H9 (cell line): Measurements from ENCODE around the gene PPWD1. TPM values are rescaled to one million over a fixed set of nuclear protein-coding genes. Genes with fewer than 3 reads are reported as not detected.
"Not testable (repeated sequence)": the region's sequence is repeated elsewhere in the genome, so short reads cannot be mapped to it uniquely, and the experiment has no call there.

Experiments
- DNase-seq: peaks from one replicate; pipeline ENCODE4 v3.0.0-alpha.2; 2017
- H2AFZ ChIP-seq: one replicate; pipeline ENCODE4 v1.6.1; 2013; ENCODE audit warnings: mild to moderate bottlenecking, low read length, control low read depth, moderate library complexity
- H2AK5ac ChIP-seq: 2 replicates; pipeline ENCODE4 v1.6.1; 2013; ENCODE audit warnings: low read length, control low read depth, mixed read lengths; ENCODE audit not compliant: insufficient read length
- H2BK120ac ChIP-seq: one replicate; pipeline ENCODE4 v1.6.1; 2013; ENCODE audit warnings: low read depth, mild to moderate bottlenecking, low read length, control low read depth, inconsistent platforms; ENCODE audit not compliant: poor library complexity, severe bottlenecking
- H2BK12ac ChIP-seq: 2 replicates; pipeline ENCODE4 v1.6.1; 2013; ENCODE audit warnings: low read length, control low read depth, mixed read lengths, low read depth; ENCODE audit not compliant: insufficient read length
- H2BK15ac ChIP-seq: 2 replicates; pipeline ENCODE4 v1.6.1; 2013; ENCODE audit warnings: low read depth, low read length, control low read depth
- H2BK20ac ChIP-seq: one replicate; pipeline ENCODE4 v1.6.1; 2013; ENCODE audit warnings: low read depth, mild to moderate bottlenecking, low read length, control low read depth, inconsistent platforms; ENCODE audit not compliant: poor library complexity, severe bottlenecking
- H2BK5ac ChIP-seq: 2 replicates; pipeline ENCODE4 v1.6.1; 2013; ENCODE audit warnings: low read length, control low read depth, mixed read lengths; ENCODE audit not compliant: insufficient read length
- H3K14ac ChIP-seq: 2 replicates; pipeline ENCODE4 v1.6.1; 2013; ENCODE audit warnings: low read length, control low read depth; ENCODE audit not compliant: insufficient read depth
- H3K18ac ChIP-seq: 2 replicates; pipeline ENCODE4 v1.6.1; 2013; ENCODE audit warnings: low read depth, mild to moderate bottlenecking, mixed read lengths, low read length, control low read depth; ENCODE audit not compliant: insufficient read length
- H3K23ac ChIP-seq: 2 replicates; pipeline ENCODE4 v1.6.1; 2013; ENCODE audit warnings: low read length, control low read depth, mixed read lengths, low read depth; ENCODE audit not compliant: insufficient read length
- H3K23me2 ChIP-seq: 2 replicates; pipeline ENCODE4 v1.6.1; 2013; ENCODE audit warnings: low read depth, mild to moderate bottlenecking, mixed read lengths, low read length, control low read depth; ENCODE audit not compliant: insufficient read length, poor library complexity, severe bottlenecking
- H3K27ac ChIP-seq: 2 replicates; pipeline ENCODE4 v1.5.1; 2013; ENCODE audit warnings: low read length, control low read depth, mixed read lengths, low read depth; ENCODE audit not compliant: insufficient read length
- H3K27me3 ChIP-seq: 2 replicates; pipeline ENCODE4 v1.6.1; 2013; ENCODE audit warnings: low read length, control low read depth, inconsistent platforms; ENCODE audit not compliant: insufficient read depth
- H3K4ac ChIP-seq: 2 replicates; pipeline ENCODE4 v1.6.1; 2013; ENCODE audit warnings: low read depth, mild to moderate bottlenecking, control low read depth, inconsistent platforms, low read length, moderate library complexity
- H3K4me1 ChIP-seq: 2 replicates; pipeline ENCODE4 v1.6.1; 2013; ENCODE audit warnings: low read length, control low read depth, inconsistent platforms; ENCODE audit not compliant: insufficient read depth
- H3K4me2 ChIP-seq: 2 replicates; pipeline ENCODE4 v1.6.1; 2013; ENCODE audit warnings: low read length, control low read depth, mixed read lengths; ENCODE audit not compliant: insufficient read length, insufficient read depth
- H3K56ac ChIP-seq: 2 replicates; pipeline ENCODE4 v1.6.1; 2013; ENCODE audit warnings: low read depth, mild to moderate bottlenecking, mixed read lengths, low read length, control low read depth; ENCODE audit not compliant: insufficient read length
- H3K79me1 ChIP-seq: 2 replicates; pipeline ENCODE4 v1.6.1; 2013; ENCODE audit warnings: low read depth, mild to moderate bottlenecking, moderate library complexity, low read length, control low read depth, inconsistent platforms; ENCODE audit not compliant: insufficient read depth, poor library complexity, severe bottlenecking
- H3K79me2 ChIP-seq: 2 replicates; pipeline ENCODE4 v1.6.1; 2013; ENCODE audit warnings: low read length, control low read depth, inconsistent platforms; ENCODE audit not compliant: insufficient read depth
- H3K9ac ChIP-seq: 2 replicates; pipeline ENCODE4 v1.6.1; 2013; ENCODE audit warnings: low read length, control low read depth, mixed read lengths; ENCODE audit not compliant: insufficient read length; ENCODE audit errors: extremely low read depth
- H3K9me3 ChIP-seq: one replicate; pipeline ENCODE4 v1.6.1; 2013; ENCODE audit warnings: low read depth, low read length, inconsistent platforms; ENCODE audit not compliant: control insufficient read depth
- H3T11ph ChIP-seq: one replicate; pipeline ENCODE4 v1.6.1; 2013; ENCODE audit warnings: mild to moderate bottlenecking, low read length, control low read depth, inconsistent platforms
- H4K20me1 ChIP-seq: one replicate; pipeline ENCODE4 v1.6.1; 2013; ENCODE audit not compliant: control insufficient read depth, insufficient read length, insufficient read depth
- H4K5ac ChIP-seq: 2 replicates; pipeline ENCODE4 v1.6.1; 2013; ENCODE audit warnings: low read depth, mild to moderate bottlenecking, mixed read lengths, low read length, control low read depth; ENCODE audit not compliant: insufficient read length
- H4K8ac ChIP-seq: replicated peaks from 2 replicates; pipeline ENCODE4 v1.6.1; 2013; ENCODE audit warnings: low read length, control low read depth, mixed read lengths, low read depth; ENCODE audit not compliant: insufficient read length
- H4K91ac ChIP-seq: 2 replicates; pipeline ENCODE4 v1.6.1; 2013; ENCODE audit warnings: low read depth, mild to moderate bottlenecking, moderate library complexity, mixed read lengths, low read length, control low read depth; ENCODE audit not compliant: insufficient read length
- H3K27ac Mint-ChIP-seq, 3 experiments: 2 replicates in 2 of 3; 3 replicates in 1 of 3; pipeline ENCODE4 v1.8.0; 2020 to 2021; ENCODE audit warnings: mixed read lengths in 3 of 3, mild to moderate bottlenecking in 1 of 3, moderate library complexity in 1 of 3
- H3K27me3 Mint-ChIP-seq: 2 replicates; pipeline ENCODE4 v1.8.0; 2021; ENCODE audit warnings: low read depth, mild to moderate bottlenecking, moderate library complexity, mixed read lengths
- H3K36me3 Mint-ChIP-seq, 3 experiments: 2 replicates in 2 of 3; 3 replicates in 1 of 3; pipeline ENCODE4 v1.8.0; 2020 to 2021; ENCODE audit warnings: low read depth in 3 of 3, mixed read lengths in 3 of 3; ENCODE audit not compliant: insufficient read depth in 1 of 3
- H3K4me1 Mint-ChIP-seq, 2 experiments: 2 replicates each; pipeline ENCODE4 v1.8.0; 2020; ENCODE audit warnings: mixed read lengths in 2 of 2
- H3K4me3 Mint-ChIP-seq, 2 experiments: 2 replicates in 1 of 2; 3 replicates in 1 of 2; pipeline ENCODE4 v1.8.0; 2020 to 2021; ENCODE audit warnings: mild to moderate bottlenecking in 2 of 2, mixed read lengths in 2 of 2, moderate library complexity in 1 of 2
- H3K9me3 Mint-ChIP-seq, 2 experiments: 2 replicates in 1 of 2; 3 replicates in 1 of 2; pipeline ENCODE4 v1.8.0; 2020; ENCODE audit warnings: mild to moderate bottlenecking in 2 of 2, mixed read lengths in 2 of 2, moderate library complexity in 1 of 2
- CTCF ChIP-seq: fragments of 200-600 bp; sonication (generic); conservative IDR thresholded peaks from 3 replicates; pipeline ENCODE4 v1.8.0; 2021; ENCODE audit warnings: antibody characterized with exemption, mild to moderate bottlenecking
- WGBS: extraction: QIAGEN DNeasy Blood & Tissue Kit; methylation state at CpG from one replicate; pipeline ENCODE4 v1.1.7; 2013; ENCODE audit warnings: missing lambda C conversion rate, low lambda C conversion rate, mixed read lengths; ENCODE audit not compliant: insufficient read length; ENCODE audit errors: extremely low coverage; 5-methylcytosine and 5-hydroxymethylcytosine counted together
- total RNA-seq: library from RNA; stranded (reverse); gene quantifications from 2 replicates; pipeline ENCODE4 v1.2.1, GENCODE V29; 2021

The PPWD1 gene
- total RNA-seq, 1 experiment from 2014 or later, result 43.2 TPM

GRCh38 chr5:65588694-65589093 lies 25.6 kb downstream of the PPWD1 start:
- Histone ChIP-seq H3K79me2 (no peaks in the 10 kb centered on the region), H3K4me1 (no peaks in the 10 kb centered on the region), H3K4me2 (no peak overlapping the region), H4K20me1 (no peaks in the 10 kb centered on the region), H3K23me2 (no peaks in the 10 kb centered on the region), H3T11ph (no peak overlapping the region), H4K5ac (no peak overlapping the region), H3K79me1 (no peaks in the 10 kb centered on the region), H3K27me3 (no peaks in the 10 kb centered on the region), H4K8ac (no peak overlapping the region), H2BK15ac (no peak overlapping the region), H2AFZ (no peak overlapping the region), H3K14ac (no peak overlapping the region), H3K4ac (no peak overlapping the region), H3K56ac (no peak overlapping the region), H4K91ac (no peak overlapping the region), H3K9me3 (no peaks in the 10 kb centered on the region), H3K23ac (no peak overlapping the region), H2BK5ac (no peak overlapping the region), H3K18ac (no peak overlapping the region), H2BK20ac (no peak overlapping the region), H3K9ac (no peak overlapping the region), H3K27ac (no peak overlapping the region), H2BK12ac (no peak overlapping the region), H2AK5ac (no peak overlapping the region), H2BK120ac (no peak overlapping the region)
- TF ChIP-seq CTCF, result no peak; the same call in 2 of the 3 replicates
- Mint-ChIP-seq H3K9me3 (no peaks in the 10 kb centered on the region), H3K36me3 (peaks cover 14 to 41% (median 28%) of the 10 kb centered on the region in 3 experiments; a peak in 5 of 7 replicates), H3K4me1 (no peaks in the 10 kb centered on the region), H3K27me3 (no peaks in the 10 kb centered on the region), H3K27ac (no peak overlapping the region), H3K4me3 (no peak overlapping the region)
- no CpG with 5 or more reads among the region's 2 CpGs for WGBS
- no peak for DNase-seq

GRCh38 chr5:65601761-65602160 lies 38.7 kb downstream of the PPWD1 start:
- WGBS, result no CpG with 5 or more reads among the region's 1 CpG
- not testable (repeated sequence) for H3K23me2 ChIP-seq, H3K4me1 ChIP-seq, DNase-seq, H3K27me3 ChIP-seq, H2AK5ac ChIP-seq, H4K5ac ChIP-seq, H2BK20ac ChIP-seq, H3K79me1 ChIP-seq, H4K8ac ChIP-seq, H3K4me3 Mint-ChIP-seq, H2BK15ac ChIP-seq, H3K14ac ChIP-seq, H2BK12ac ChIP-seq, H3K27ac Mint-ChIP-seq, H3T11ph ChIP-seq, H2BK120ac ChIP-seq, H2BK5ac ChIP-seq, H3K56ac ChIP-seq, H3K23ac ChIP-seq, H3K79me2 ChIP-seq, H3K4me1 Mint-ChIP-seq, H3K9ac ChIP-seq, H3K9me3 ChIP-seq, H2AFZ ChIP-seq, H4K91ac ChIP-seq, H3K4ac ChIP-seq, H3K27me3 Mint-ChIP-seq, H3K4me2 ChIP-seq, H4K20me1 ChIP-seq, H3K18ac ChIP-seq, H3K27ac ChIP-seq
- Mint-ChIP-seq H3K9me3 (peaks cover 17 to 26% of the 10 kb centered on the region in 2 experiments), H3K36me3 (peaks cover 48 to 66% (median 61%) of the 10 kb centered on the region in 3 experiments)
